RCC 7860 (cell line): ENCODE data around the gene ATF7.
A peak's percentile ranks its signal among the peaks of the same experiment; 100 is the strongest.

Experiments
- DNase-seq: peaks from one replicate; pipeline ENCODE4 v3.0.0-alpha.2; 2015; ENCODE audit warnings: low spot score
- FAIRE-seq: peaks from 2 replicates; lab custom pipeline; 2012; peaks lifted over from hg19 to GRCh38; lab: Jason Lieb, UNC

Gene ATF7

GRCh38 chr12:53532524-53533445 is 93.4 kb downstream of the ATF7 start:
- DNase-seq (no peak), FAIRE-seq (no peak)

GRCh38 chr12:53532021-53532420 is 94.2 kb downstream of the ATF7 start:
- DNase-seq = no peak
- FAIRE-seq = no peak

DNA sequence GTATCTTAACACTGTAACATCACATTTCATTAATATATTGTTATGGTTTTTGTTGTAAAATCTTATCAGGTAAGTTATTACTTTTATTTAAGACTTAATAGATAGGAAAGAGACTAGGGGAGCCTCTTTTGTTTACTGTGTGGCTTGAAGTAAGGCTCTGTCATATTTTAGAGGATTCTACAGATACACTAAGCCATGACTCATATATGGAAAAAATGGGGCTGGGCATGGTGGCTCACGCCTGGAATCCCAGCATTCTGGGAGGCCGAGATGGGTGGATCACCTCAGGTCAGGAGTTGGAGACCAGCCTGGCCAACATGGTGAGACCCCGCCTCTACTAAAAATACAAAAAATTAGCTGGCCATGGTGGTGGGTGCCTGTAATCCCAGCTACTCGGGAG is 95.3 kb downstream of the ATF7 start:
- DNase-seq (no peak), FAIRE-seq (no peak)

DNA sequence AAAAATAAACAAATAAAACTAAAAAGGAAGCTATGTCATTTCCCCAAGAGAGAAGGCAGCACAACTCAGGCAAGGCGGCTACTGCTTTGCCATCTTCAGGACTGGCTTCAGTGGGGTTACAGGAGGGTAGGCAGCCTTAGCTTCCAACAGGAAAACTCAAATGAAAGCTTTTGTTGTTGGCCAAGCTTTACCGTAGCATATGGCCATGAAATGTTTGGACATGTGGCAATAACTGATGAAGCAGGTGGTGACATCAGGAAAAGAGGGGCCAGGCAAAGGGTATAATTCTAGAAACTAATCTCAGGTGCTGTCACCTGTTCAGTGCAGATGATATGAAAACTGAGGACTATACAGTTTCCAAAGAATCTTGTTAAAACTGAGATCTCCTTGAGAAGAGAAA is 96.1 kb downstream of the ATF7 start:
- FAIRE-seq (no peak), DNase-seq (no peak)

DNA sequence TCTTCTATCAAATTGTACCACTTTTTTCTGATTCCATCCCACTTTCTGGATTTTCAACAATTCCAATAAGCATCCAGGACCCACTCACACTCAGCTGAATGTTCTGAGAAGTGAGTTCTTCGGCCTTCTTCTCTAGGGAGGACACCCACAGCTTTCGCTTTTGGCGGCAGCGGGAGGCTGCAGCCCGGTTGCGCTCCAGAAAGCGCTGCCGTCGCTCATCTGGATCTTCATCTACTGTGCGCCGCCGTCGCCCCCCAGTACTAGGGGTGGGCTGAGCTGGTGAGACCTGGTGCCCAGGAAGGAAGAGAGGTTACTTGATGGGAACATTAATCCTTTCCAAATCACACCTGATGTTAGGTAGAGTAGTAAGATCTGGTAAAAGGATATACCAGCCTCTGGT is 101.7 kb downstream of the ATF7 start:
- FAIRE-seq = no peak
- DNase-seq = no peak

- no peak for FAIRE-seq
- DNase-seq = no peak
Measured at GRCh38 chr12:53523131-53523530, 103.1 kb downstream of the ATF7 start.

GRCh38 chr12:53518381-53518780 is 107.8 kb downstream of the ATF7 start:
- DNase-seq = no peak
- FAIRE-seq = no peak

DNA sequence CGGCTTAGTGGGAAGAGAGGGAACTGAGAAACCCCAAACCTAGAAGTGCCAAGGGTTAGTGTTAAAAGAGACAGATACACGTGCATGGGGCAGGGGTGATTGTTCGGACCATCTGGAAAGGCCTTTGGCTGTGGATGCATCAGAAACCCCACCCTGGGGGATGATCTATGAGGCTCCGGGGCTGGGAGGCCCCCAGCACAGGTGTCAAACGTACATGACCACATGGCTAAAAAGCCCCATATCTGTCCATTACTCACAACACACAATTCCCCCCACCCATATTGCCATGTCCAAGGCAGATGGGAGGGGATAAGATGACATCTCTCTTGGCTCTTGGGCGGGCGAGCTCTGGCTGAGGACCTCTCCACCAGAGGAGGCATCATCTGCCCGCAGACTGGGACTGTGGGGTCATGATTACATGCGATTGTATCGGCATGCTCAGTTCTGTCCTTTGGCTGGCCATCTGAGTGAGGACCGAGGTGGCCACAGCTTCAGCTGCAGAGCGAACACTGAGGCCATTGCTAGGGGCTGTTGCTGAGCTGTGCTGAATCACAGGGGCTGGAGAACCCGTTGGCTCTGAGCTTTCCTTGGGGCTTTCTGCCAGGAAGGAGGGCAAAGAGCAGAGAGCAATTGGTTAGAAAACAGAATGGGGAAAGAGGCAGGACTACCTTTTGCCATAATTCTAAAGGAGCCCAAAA is 109.3 kb downstream of the ATF7 start:
- FAIRE-seq (no peak), DNase-seq (no peak)

DNA sequence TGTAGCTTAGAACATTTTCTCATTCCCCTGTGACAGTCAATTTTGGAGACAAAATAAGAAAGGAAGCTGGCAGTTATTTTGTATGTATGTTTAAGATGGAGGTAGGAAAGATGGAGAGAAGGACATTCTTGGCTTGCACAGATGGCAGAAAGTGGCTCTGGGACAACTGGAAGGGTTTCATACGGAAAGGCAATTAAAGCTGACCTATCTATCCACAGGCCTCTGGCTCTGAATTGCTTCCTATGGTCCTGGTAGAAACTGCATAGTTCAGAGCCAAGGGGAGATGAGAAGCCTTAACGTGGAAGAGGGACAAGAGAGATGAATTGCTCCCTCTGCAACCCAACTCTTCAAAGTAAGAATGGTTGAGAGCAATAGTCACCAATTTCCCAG is 110.9 kb downstream of the ATF7 start:
- DNase-seq (no peak), FAIRE-seq (no peak)

- DNase-seq (no peak), FAIRE-seq (no peak)
Measured at GRCh38 chr12:53514628-53515290, 111.4 kb downstream of the ATF7 start.

GRCh38 chr12:53513712-53514410 is 112.3 kb downstream of the ATF7 start:
- FAIRE-seq = no peak
- no peak for DNase-seq

GRCh38 chr12:53510181-53510812 is 115.9 kb downstream of the ATF7 start:
- no peak for FAIRE-seq

DNA sequence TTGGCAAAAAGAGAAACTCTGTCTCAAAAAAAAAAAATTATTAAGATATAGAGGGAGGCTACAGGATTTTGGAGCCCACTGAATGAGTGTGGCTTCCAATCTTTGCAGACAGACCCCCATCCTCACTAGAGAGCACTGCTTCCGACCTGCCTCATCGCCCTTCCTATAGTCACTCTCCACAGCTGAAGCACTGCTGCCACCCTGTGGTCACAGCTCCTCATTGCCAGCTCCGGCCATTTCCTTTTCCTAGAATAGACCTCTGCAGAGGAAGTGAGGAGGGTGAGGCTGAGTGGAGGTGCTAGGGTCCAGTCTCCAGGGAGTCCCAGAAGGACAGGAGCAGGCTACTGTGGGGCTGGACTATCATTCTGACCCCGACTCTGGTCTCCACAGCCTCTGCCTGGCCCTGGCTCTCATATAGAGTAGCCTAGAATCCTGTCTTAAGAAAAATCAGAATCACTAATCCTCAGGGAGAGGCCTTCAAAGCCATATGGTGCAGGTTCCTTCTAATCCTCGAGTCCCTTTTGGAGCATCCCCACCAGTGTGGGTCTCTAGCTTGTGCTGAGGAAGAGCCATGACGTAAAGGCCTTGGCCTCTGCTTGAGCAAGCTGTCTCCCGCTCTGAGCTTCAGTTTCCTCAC is 117.5 kb downstream of the ATF7 start:
- peak; percentile 66 for DNase-seq
- no peak for FAIRE-seq

More at GRCh38 chr12:53510181-53510812, 115.9 kb downstream of the ATF7 start:
- DNase-seq = no peak

DNA sequence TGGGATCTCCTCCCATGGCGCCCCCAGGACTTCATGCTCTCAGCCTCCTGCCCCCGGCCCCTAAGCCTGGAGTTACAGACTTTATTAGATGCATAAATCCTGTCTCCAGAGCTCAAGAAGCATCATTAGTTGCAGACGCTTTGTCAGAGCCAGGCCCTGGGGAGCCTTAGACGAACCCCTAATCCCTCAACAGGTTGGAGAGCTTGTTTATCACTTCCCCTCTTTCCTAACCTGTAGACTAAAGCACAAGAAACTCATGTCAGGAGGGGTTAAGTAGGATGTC is 118.6 kb downstream of the ATF7 start:
- no peak for DNase-seq
- FAIRE-seq = no peak

- DNase-seq (no peak), FAIRE-seq (no peak)
Measured at GRCh38 chr12:53506881-53507602, 119.1 kb downstream of the ATF7 start, which contains the start of gene NPFF. NPFF (minus strand) TSS chr12:53507484; CDS start chr12:53507474, 10 bp downstream.

- FAIRE-seq (no peak), DNase-seq (no peak)
Measured at GRCh38 chr12:53506450-53506785, 119.8 kb downstream of the ATF7 start.

DNA sequence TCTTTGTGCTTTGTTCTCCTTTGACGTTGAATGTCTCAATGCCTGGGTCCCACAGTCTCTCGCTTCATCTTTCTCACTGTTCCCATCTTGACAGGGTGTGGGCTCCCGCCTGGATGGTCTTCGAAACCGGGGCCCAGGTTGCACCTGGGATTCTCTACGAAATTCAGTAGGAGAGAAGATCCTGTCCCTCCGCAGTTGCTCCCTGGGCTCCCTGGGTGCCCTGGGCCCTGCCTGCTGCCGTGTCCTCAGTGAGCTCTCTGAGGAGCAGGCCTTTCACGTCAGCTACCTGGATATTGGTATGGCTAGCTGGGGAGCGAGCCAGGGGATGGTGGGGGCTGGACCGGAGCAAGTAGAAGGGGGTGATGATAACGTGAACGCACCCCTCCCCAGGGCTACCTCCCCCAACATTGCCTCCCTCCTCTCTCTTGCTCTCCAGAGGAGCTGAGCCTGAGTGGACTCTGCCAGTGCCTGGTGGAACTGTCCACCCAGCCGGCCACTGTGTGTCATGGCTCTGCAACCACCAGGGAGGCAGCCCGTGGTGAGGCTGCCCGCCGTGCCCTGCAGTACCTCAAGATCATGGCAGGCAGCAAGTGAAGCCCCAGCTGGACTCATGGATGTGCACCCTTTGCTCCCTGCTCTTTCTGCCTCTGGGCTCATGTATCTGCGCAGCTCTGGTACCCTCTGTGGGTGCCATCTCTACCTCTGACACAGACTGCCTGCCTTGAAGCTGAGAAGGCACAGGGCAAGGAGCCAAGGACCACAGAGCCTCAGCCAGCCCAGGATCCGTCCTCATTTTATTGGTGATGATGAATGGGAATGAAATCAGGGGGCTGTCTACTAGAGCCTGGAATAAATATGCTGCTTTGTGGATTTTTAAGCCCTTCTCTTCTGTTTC is 120.4 kb downstream of the ATF7 start:
- DNase-seq = no peak
- FAIRE-seq = no peak

GRCh38 chr12:53505086-53505485 is 121.1 kb downstream of the ATF7 start:
- FAIRE-seq = no peak
- peak; percentile 23 for DNase-seq
